IPS DF 4.7 (cell line): ENCODE results near the gene ATP5F1A.
"Not testable (repeated sequence)": the region's sequence is repeated elsewhere in the genome, so short reads cannot be mapped to it uniquely, and the experiment has no call there.

Experiments used
- DNase-seq: peaks from one replicate; pipeline ENCODE4 v3.0.0-alpha.2; 2013; ENCODE audit warnings: low spot score; ENCODE audit errors: extremely low read depth

Gene ATP5F1A

GRCh38 chr18:46047369-46047768, 50.7 kb downstream of the ATP5F1A start:
- not testable (repeated sequence) for DNase-seq

DNA sequence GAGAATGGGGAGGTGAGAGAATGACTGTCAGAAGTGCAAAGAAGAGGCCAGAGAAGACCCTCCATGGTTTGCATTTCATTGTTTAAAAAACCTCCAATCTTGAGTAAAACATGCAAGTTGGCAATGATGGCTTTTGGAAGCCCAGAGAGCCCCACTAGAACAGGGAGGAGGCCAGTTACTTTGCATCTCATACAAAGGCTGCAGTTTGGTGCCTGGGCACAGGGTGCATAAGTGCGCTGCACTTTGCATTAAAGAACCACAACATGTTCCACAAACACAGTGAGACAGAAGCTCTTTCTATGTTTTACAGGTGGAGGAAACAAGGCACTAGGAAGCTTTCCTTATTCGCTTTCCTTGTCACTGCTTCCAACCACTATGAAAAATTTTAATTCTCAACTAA, 51.4 kb downstream of the ATP5F1A start:
- DNase-seq = no peak

- DNase-seq = no peak
Measured at GRCh38 chr18:46046126-46046525, 52.0 kb downstream of the ATP5F1A start.

GRCh38 chr18:46042571-46043123, 55.4 kb downstream of the ATP5F1A start:
- no peak for DNase-seq

GRCh38 chr18:46040747-46041104, 57.4 kb downstream of the ATP5F1A start:
- DNase-seq = no peak

DNA sequence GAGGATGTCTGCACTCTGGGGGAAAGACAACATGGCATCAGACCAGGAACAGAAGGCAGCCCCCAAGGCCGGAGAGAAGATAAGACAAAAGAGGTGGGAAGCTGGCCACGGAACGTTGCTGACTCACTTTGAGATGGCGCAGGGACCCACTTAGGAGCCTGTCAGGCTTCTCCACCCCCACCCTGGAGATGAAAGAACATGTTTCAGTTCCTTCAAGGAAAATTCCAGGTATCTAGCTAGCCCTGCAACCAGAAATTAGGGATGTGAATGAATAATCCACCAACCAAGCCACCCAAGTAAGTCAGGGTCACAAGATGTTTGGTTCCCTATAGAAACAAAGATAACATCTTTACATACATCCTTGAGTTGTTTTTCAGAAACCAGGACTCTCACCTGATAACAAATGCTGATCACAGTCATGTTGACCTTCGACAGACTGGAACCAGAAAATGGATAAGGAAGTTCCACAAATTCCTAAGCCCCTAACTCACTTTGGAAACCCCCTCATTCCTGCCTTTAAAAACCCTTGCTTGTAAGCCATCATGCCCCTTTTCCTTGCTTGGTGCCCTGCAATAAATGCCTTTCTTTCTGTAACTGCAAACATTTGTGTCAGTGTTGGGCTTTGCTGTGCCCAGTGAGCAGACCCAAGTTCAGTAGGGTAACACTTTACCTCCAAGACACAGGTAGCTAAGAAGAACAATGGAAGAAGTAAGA, 57.9 kb downstream of the ATP5F1A start:
- no peak for DNase-seq

DNA sequence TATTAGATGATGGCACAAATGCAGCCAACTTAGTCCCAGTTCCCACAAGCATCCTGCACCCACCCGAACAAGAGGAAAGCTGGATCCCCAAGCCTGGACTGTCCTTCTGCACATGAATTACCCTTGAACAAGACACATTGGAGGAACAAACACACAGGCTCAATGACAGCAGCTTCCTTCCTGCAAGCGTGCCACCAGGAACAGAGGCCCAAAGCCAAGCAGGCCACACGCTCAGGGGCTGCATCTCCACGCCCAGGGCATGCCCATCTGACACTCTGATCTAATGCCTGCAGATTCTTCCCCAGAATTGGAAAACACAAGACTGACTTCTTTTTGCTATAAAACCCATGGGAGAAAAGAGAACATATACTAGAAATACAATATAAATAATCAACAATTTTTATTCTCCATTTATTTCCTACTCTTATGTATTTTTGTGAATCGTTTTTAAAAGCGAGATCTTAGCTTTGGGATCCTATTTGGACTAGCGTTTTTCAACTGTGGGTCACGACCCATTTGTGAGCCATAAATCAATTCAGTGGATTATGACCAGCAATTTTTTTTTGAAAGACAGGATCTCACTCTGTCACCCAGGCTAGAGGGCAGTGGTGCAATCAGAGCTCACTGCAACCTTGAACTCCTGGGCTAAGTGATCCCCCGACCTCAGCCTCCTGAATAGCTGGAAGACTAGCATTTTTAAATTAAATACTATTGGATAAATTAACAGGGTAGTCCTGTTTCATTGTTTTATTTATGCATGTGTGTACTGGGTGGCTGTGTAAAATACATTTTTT, 60.4 kb downstream of the ATP5F1A start:
- DNase-seq = no peak

- no peak for DNase-seq
Measured at GRCh38 chr18:46035696-46036680, 62.1 kb downstream of the ATP5F1A start.

- no peak for DNase-seq
Measured at GRCh38 chr18:46034230-46034629, 63.9 kb downstream of the ATP5F1A start.

DNA sequence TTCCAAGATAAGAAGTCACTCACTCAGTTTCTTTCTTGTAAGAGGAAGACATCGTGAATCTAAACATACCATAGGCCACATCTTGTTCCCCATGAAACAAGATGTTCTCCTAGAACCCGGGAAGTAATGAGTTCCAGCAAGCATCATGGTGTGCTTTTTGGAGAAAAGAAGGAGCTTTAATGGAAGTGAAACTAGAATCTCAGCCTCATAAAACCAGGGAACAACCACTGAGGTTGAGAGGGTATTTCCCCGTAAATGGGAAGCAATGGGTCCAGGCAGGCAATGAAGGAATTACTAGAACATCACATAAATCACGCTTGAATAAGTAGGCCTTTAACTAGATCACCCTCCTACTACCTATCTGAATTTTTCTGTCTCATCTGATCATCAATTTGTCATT, 66.4 kb downstream of the ATP5F1A start:
- DNase-seq = no peak
